Body of pancreas (tissue), 4 donors: ENCODE data around the gene GDPD4.

ENCODE experiments used
- POLR2A ChIP-seq, 3 donors: fragments of 450-650 bp; IDR thresholded peaks; one replicate each; pipeline ENCODE4 v1.6.1; 2016; ENCODE audit warnings: antibody characterized with exemption in 3 of 3, mild to moderate bottlenecking in 2 of 3
- TF ChIP-seq, protein P1 (sequence below), 7 experiments: fragments of 450-650 bp in 4 of 7; fragments of 200-600 bp in 3 of 7; sonication (generic) in 3 of 7; IDR thresholded peaks; one replicate each; pipeline ENCODE4 v1.5.1; 2016 to 2019; ENCODE audit warnings: antibody characterized with exemption in 7 of 7

- TF ChIP-seq, protein P1, sequence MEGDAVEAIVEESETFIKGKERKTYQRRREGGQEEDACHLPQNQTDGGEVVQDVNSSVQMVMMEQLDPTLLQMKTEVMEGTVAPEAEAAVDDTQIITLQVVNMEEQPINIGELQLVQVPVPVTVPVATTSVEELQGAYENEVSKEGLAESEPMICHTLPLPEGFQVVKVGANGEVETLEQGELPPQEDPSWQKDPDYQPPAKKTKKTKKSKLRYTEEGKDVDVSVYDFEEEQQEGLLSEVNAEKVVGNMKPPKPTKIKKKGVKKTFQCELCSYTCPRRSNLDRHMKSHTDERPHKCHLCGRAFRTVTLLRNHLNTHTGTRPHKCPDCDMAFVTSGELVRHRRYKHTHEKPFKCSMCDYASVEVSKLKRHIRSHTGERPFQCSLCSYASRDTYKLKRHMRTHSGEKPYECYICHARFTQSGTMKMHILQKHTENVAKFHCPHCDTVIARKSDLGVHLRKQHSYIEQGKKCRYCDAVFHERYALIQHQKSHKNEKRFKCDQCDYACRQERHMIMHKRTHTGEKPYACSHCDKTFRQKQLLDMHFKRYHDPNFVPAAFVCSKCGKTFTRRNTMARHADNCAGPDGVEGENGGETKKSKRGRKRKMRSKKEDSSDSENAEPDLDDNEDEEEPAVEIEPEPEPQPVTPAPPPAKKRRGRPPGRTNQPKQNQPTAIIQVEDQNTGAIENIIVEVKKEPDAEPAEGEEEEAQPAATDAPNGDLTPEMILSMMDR (IDR thresholded peaks at IDR 0.05), result no peak
- TF ChIP-seq POLR2A (IDR thresholded peaks at IDR 0.05), result no peak
Observed at GRCh38 chr11:77180346-77180745, 121.1 kb downstream of the GDPD4 start.
